Prostate gland (tissue), 2 donors: Measurements from ENCODE around the gene MSRB3.

Source experiments
- POLR2A ChIP-seq: fragments of 450-650 bp; IDR thresholded peaks from one replicate; pipeline ENCODE4 v1.6.1; 2016; ENCODE audit warnings: antibody characterized with exemption, mild to moderate bottlenecking
- POLR2AphosphoS5 ChIP-seq: sonication (generic); formaldehyde crosslinking; IDR thresholded peaks from one replicate; pipeline ENCODE4 v1.6.1; 2017; ENCODE audit warnings: antibody characterized with exemption
- TF ChIP-seq, protein P1 (sequence below), 4 experiments: fragments of 200-600 bp in 2 of 4; fragments of 450-650 bp in 2 of 4; sonication (generic) in 2 of 4; IDR thresholded peaks; 1 replicate in 3 of 4; 2 replicates in 1 of 4; pipeline ENCODE4 v1.5.1; 2016 to 2019; ENCODE audit warnings: antibody characterized with exemption in 4 of 4, mild to moderate bottlenecking in 2 of 4, moderate library complexity in 2 of 4

DNA sequence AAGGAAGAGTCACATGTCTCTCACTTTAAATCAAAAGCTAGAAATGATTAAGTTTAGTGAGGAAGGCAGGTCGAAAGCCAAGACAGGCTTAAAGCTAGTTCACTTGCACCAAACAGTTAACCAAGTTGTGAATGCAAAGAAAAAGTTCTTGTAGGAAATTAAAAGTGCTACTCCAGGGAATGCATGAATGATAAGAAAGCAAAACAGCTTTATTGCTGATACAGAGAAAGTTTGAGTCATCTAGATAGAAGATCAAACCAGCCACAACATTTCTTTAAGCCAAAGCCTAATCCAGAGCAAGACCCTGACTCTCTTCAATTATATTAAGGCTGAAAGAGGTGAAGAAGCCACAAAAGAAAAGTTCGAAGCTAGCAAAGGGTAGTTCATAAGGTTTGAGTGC is 193.6 kb downstream of the MSRB3 start:
- TF ChIP-seq, protein P1, sequence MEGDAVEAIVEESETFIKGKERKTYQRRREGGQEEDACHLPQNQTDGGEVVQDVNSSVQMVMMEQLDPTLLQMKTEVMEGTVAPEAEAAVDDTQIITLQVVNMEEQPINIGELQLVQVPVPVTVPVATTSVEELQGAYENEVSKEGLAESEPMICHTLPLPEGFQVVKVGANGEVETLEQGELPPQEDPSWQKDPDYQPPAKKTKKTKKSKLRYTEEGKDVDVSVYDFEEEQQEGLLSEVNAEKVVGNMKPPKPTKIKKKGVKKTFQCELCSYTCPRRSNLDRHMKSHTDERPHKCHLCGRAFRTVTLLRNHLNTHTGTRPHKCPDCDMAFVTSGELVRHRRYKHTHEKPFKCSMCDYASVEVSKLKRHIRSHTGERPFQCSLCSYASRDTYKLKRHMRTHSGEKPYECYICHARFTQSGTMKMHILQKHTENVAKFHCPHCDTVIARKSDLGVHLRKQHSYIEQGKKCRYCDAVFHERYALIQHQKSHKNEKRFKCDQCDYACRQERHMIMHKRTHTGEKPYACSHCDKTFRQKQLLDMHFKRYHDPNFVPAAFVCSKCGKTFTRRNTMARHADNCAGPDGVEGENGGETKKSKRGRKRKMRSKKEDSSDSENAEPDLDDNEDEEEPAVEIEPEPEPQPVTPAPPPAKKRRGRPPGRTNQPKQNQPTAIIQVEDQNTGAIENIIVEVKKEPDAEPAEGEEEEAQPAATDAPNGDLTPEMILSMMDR (IDR thresholded peaks at IDR 0.05), result no peak
- no peak for TF ChIP-seq POLR2A
- TF ChIP-seq POLR2AphosphoS5, result no peak
